ENCODE measurements around the gene TOLLIP.

- TF ChIP-seq POLR2AphosphoS5 (IDR thresholded peaks at IDR 0.05), result no peak
- TF ChIP-seq POLR2A (IDR thresholded peaks at IDR 0.05), result no peak
Measured at GRCh38 chr11:1231396-1232020, 77.9 kb downstream of the TOLLIP start.
